Activated CD4-positive, alpha-beta T cell treated with anti-CD3 and anti-CD28 coated beads for 24 hours (primary cell): Measurements from ENCODE around the gene NCBP2L.

Experiments used
- DNase-seq, 2 donors: peaks; one replicate each; pipeline ENCODE4 v3.0.0-alpha.2; 2020; ENCODE audit warnings: low read depth in 2 of 2

The NCBP2L gene

DNA sequence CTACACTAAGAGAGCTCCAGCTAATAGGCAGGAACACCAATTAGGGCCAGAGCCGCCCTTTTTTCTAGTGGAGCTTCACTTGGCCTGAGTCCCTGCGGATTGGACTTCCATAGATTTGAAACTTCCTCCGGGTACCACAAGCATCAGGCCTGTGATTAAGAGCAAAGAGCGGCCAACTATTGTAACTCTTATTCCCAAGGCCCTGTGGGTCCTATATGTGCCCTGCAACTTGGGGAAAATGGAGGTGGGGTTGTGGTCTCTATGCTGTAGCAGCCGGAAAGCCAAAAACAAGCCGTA lies at the start of gene NCBP2L:
Gene NCBP2L (plus strand): TSS at position 198 of the 297 bp plus-strand sequence. CDS start 16,488 bp downstream, outside the sequence.
- DNase-seq, result no peak

DNA sequence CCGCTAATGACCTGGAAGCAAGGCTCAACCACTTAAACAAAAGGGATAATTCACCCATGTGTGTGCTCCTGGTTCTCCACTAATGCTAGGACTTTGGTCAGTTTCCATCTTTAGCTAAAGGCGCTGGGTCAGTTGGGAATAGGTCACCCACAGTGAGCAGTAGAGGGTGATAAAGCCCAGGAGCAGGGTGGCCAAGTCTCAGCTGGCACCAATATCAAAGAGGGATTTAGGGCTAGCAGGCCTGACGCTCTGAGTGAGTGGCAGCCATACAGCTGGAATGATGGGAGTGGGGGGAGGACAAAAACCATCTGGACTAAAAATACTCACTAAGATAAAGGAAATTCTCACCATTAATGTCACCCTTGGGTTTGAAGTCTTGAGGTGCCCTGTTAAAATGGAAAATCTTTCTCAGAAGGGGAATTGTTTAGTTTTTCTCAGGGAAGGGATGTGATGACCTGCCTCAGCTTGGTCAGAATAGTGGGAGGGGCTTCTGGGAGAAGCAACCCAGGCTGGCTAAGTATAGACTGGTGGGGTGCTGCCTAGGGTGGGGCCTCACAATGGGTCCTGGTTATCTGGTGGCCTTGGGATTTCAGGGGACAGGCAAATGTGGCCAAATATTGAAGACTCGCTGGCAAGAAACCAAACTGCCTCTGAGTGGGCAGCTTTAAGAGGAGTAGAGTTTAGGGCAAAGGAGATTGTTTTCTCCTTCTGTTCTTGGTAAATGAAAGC lies 49.0 kb upstream of the NCBP2L start:
- no peak for DNase-seq

DNA sequence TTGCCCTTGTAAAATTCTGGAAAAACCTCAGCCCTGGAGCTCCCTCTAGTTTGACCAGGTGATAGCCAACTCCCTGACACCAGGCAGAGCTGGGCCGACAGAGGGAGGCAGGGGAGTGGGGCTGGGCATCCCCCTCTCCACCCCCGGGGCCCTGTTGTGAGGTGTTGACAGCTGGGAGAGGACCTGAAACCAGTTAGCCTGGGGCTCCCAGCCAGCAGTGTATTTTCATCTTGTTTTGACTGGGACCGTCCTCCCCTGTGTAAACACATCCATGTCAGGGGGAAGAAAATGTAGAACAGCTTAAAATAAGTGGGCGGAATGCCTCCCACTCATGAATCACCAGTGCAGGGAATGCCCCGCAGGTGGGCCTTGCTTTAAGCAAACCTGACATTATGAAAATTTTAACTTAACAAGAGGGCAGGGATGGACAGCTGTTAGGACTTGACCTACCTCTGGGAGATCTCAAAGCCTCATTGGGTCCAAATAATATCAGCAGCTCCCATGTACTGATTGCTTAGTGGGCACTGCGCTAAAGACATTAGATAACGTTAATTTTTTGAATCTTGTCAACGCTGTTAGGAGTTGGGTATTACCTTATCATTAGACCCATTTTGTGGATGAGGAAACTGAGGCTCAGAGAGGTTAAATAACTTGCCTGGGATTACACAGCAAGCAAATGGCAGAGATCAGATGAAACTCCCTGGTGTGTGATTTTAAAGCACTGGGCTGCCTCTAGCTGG lies 47.8 kb upstream of the NCBP2L start:
- no peak for DNase-seq

DNA sequence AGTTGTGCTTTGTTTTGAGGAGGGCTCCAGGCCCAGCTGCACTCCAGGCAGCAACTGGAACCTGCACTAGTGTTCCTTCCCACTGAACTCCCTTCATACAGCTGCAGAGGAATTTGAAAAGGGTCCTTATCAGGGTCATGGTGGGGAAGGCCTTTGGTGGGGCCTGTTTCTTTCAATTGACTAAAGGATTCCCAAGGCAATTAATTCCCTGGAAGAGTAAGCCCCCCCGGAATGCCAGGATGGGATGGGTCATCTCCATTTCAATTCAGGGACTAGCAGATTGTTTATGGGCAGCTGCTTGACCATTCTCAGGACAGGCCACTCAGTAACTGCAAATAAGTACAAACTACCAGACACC lies 47.3 kb upstream of the NCBP2L start:
- DNase-seq, result no peak

DNA sequence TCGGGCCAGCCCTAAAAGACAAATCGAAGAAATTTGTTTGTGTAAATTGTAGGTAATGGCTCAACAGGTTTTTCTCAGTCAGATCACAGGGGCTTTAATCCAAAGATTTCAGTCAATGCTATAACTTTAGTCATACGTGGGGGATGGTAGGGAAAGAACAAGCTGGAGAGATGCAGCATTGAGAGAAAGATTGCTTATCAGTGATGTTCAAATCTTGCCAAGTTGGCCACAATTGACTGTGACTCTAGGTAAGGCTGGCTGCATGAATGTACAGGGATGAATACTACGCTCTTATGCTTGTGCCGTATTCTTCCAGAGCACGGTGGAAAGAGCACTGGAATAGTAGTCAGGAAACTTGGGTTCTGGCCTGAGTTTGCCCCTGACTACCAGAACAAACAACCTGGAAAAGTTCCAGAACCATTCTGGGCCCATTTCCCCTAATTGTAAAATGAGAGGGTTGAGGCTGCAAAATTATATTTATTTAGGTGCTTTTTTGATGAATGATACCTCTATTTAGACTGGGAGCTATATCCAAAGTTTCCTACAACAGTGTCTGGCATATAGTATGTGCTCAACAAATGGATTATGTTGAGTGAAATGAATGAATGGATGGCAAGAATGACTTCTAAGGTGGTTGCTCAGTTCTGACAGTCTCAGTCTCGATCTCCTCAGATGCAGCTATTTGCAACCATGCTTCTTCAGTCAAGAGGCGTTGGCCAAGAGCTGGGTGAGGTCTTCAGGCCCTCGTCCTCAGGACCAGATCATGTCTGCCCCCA lies 46.4 kb upstream of the NCBP2L start:
- DNase-seq, result no peak

DNA sequence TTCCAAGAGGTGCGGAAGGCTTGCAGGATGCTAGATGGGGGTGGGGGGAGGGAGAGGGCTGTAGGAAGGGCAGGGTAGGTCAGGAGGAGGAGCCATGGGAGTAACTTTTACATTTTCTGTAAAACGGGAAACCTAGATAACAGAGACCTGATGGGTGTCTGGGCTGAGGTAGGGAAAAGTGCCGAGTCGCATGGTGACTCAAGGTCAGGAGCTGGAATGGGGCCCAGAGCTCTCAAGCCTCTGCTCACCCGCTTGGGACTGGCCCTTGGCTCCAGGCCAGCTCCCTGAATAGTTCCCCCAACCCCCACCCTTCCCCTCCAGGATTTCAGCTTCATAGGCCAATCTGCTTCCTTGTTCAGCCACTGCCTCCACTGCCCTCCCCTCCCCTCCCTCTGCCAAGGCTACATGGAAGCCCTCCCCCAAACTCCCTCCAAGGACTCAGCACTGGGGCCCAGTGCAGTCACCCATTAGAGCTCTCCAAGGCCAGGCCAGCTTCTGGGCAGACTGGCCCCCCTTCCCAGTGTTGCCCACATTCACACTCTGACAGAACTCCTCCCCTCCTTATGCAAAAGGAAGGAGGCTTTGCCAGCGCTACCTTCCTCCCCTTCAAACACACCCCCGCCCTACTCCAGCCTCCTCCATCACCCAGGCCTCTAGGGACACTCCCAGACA lies 45.6 kb upstream of the NCBP2L start:
- DNase-seq, result no peak

DNA sequence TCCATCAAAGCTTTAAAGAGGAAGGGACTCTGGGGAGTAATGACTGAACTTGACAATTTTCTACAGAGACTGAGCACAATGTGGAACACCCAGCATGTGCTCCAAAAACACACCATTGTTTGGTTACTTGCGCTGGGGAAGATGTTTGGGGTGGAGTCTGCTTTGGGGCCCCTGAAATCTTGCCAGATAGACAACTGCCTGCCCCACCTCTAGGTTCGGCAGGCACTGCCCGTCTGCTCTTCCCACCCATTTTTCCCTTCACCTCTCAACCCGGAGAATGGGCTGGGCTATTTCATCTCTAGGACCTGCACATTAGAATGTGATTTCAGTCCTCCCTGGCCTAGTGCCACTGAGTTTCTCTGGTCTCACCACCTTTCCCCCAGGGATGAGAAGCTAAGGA lies 43.8 kb upstream of the NCBP2L start:
- no peak for DNase-seq

DNA sequence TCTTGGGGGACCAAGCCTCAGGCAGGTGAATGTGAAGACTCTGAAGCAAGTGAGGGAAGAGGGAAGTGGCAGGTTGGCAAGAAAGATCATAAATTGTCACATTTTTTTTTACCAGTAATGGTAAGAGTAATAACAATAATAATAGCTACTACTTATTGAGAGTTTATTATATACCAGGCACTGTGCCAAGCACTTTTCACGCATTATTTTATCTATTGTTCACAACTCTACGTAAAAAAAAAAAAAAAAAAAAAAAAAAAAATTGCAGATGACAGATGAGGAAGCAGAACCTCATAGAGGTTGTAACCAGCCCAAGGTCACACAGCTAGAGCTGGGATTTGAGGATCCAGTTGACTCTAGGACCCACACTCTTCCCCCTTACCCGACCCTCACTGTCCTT lies 42.9 kb upstream of the NCBP2L start:
- no peak for DNase-seq

DNA sequence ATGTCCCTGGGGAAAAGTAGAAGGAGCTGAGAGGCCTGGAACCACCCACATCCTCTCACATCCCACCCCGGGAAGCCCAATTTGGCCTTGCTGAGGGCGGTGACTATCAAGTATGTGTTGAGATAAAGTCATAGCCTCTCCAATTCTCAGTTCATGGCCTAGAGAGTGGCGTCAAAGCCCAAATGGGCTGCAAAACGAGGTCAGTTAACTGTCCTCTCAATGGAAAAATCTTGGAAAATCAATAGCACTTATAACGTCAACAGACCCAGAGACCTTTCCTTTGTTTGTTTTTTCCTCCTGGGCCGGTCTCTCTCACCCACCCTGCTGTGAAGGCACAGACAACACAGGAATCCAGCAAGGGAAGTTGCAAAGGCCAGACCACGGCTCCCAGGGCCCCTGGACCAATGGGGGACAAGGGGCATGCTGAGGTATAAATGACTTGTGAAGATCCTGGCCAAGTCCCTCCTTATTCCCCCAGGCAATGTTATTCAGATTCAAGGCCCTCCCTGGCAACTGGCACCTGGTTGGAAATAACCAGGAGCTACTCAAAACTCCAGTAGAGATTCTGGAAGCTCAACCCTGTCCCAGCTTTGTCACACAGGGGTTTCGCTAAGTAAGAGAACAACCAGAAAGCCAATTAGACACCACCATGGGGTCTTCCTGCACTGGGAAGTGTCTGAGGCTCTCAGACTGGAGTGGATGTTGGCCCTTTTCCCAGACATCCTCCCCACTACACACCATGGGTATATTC lies 40.6 kb upstream of the NCBP2L start:
- no peak for DNase-seq

DNA sequence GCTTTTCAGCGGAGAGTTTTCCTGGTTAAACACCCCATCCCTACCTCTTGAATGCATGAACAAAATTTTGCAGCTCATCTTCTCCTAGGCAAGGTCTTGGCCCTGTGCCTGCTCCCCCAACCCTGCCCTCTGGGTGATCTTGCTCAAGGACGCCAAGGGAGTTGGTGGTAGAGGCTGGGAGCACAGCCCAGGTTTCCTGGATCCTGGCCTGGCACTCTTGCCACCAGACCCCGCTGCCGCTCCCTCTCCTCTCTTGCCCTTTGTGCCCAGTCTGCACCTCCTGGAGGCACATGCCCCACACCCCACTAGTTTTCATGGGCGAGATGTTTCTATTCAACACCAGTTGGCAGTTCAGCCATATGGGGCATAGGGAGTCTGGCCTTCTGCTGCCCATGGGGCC lies 39.3 kb upstream of the NCBP2L start:
- DNase-seq, result no peak

DNA sequence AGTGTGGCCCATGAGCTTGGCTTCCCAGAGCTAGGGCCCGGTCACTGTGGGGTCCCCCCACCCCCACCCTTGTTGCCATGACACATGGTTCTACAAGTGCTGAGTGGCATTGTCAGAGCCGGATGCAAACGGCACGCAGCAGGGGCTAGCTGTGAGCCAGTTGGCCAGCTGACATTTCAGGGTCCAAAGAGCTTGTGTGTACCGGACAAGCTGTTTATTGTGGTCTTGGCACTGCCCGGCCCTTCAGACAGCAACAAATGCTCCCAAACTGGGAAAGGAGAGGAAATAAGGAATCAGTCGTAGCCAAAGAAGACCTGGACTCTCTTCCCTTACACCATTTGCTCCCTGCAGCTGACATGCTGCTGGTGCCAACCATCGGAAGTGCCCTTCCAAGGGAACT lies 38.8 kb upstream of the NCBP2L start:
- no peak for DNase-seq

DNA sequence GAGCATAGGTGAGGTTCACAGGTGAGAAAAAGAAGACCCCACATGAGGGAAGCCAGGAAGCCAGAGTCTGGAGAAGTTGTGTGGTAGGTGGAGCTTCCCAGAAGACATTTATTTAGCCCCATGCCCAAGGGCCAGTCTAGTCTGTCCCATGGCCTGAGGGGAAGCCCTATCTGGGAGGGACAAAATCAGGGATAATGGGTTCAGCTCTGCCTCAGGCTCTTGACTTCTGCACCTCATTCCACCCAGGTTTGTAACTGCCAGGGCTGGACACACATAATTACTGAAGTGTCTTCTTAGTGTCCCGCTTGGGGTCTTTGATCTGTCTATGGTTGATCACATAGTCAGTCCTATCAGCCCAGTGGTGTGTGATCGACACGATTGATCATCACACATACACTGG lies 38.0 kb upstream of the NCBP2L start:
- no peak for DNase-seq

DNA sequence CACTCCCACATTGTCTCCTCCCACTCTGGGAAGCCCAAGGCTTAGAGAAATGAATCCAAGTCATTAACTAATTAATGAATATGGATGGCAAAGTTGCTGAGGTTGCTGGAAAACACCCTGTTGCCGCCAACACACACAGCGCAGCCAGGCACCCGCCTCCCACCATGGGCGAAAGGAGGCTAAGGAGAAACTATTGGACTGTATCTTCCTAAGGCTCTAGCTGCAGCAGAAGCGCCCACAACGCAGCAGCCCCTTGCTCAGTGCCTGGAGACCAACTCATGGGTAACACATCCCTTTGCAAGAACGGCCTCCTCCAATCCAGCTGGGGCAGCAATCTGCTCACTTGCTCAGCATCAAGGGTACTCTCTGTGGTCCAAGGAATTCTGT lies 36.1 kb upstream of the NCBP2L start:
- DNase-seq, result no peak

DNA sequence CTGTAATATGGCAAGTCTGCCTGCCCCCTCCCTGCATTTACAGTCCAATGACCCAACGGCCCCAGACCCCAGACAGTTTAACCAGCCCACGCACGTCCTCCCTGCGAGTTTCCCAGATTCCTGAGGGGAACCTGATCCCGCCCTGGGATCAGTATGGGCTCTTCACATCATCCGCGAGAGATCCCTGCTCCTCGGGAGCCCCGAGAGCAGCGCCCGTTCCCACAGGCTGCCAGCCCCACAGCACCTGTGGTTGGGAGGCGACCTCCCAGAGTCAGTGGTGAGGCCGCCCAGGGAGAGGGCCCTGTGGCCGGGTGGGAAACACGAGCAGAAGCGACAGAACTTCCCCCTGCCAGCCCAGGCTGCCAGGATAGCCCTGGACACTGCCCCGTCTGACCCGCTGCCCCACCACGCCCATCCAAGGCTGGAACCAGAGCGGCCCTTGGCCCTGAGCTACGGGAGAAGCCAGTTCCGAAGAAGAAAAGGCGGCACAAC lies 34.8 kb upstream of the NCBP2L start:
- no peak for DNase-seq

DNA sequence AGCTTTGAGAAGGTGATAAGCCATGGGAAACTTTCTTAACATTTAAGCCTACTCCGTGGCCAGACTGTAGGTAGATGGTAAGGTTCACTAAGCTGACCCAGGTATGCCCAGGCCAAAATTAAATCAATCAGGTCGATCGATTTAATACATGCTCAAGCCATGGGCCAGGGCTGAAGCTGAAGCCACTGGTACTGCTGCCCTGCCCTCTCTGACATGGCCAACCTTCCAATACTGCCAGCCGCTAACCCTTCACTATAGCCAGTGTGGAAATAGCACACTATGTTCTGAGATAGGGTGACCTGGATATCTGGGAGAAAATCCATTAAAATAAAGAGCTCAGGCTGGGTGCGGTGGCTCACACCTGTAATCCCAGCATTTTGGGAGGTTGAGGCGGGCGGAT lies 33.5 kb upstream of the NCBP2L start:
- no peak for DNase-seq

DNA sequence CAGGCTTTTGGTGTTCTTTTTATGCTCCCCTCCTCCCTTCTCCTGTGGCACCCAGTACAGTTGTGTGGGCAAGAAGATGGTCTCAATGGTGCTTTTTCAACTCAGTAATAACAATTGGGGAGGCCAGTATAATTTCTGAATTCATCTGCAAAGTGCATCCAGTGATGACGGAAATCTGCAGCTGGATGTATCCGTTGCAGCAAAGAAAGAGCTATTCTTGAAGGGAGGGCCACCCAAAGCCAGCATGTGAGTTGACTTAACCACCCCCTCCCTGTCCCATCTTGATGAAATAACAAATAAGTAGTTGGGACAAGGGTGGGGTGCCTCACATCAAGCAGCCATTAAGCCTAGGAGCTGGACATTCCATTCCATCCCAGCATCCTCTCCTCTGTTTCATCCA lies 32.7 kb upstream of the NCBP2L start:
- no peak for DNase-seq

DNA sequence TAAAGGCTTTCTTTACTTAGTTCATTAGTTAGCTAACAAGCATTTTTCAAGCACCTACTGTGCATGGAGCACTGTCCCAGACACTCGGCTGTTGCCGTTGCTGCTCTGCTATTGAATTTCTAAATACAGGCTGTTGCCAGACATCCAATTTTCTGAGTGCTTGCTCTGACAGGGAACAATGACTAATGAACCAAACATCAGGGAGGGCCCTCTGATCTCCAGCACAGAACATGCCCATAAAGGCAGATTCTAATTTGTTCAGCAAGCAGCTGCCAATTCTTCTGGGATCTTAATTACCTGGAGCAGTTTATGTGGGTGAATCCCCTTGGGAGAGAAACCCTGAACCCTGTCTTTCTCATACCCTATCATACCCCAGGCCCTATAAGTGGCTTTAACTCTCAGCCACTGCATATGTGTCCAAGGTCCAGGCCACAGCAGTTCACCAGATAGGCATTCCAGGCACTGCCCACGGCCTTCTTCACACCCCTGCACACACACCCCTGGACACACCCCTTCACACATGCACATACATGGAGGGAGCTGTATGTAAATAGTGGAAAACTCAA lies 29.9 kb upstream of the NCBP2L start:
- DNase-seq, result no peak

DNA sequence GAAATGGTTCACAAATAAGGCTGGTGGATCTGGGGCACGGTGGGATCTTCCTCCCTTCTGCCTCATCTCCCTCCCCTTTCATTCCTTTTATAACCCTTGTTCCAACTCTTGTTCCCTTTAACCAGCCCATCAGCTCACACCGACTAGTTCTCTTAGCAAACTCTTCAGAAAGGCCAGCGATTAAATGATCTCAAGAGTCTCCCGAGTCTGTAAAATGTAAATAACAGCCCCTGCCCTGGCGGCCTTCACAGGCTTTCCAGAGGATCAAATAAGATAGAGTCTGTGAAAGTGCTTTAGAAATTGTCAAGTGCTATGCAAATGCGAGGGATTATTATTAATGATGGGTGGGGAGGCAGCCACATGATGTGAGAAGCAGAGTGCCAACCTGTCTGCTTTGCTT lies 29.0 kb upstream of the NCBP2L start:
- DNase-seq, result no peak

DNA sequence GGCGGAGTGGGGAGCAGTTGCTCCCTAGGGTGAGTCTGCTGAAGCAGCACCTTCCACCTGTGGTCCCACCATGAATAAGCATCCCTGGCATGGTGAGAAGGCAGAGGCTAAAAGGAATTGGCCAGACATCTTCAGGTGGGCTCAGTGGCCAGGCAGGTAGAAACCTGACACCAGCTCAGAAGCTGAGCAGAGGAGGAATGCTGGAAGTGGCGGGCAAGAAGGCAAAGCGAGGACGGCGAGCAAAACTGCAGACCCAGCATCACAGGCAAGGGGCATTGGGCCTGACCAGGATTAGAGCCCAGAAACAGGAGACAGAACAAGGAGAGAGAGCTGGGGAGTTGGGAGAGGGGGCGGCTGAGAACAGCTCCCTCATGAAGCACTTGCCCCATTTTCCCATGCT lies 27.3 kb upstream of the NCBP2L start:
- no peak for DNase-seq

DNA sequence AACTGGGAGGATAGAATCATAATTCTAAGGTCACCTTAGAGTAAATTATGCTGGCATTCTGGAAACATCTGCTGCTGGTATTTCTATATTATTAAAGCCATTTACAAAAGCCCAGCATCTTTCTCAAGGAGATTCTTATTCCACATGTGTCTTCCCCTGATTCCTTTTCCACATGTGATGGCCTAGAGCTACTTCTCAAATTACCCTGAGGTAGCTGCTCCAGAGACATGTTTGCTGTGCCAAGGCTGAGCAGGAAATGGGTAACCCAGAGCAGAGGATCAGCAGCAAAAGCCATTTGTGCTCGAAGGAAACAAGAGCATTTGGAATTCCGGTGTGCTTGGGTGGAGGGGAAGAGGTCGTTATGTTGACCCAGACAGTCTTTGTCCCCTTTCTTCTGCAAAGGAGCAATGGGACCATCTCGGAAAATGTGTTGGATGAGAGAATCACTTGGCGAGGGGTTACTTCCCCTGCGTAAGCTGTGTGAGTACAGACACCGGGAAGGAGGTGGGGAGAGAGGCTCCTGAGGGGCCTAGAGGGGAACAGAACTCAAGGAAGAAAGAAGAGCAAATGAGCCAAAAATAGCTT lies 26.6 kb upstream of the NCBP2L start:
- DNase-seq, result no peak

DNA sequence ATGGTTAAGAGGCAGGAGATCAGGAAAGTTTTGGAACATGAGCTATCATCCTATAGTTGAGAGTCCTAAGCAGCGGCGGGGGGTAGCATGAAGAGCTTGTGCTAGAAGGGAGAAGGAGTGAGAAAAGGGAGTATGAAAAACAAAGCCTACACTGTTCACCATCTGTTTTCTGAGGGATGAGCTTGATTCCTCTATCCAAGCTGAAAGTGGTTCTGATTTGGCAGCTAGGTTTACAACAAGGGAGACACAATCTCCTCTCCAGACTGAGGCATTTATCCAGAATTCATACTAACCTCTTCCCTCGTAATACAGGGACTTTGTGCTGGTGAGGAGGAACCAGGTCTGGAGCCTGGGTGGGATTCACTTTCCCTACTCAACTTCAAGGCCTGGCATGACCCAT lies 25.5 kb upstream of the NCBP2L start:
- DNase-seq, result no peak
